ENCODE data around the gene SCYGR7.

SCYGR7 gene

GRCh38 chr2:227706859-227707258 lies 21.3 kb upstream of the SCYGR7 start:
- no peak for TF ChIP-seq CTCF (IDR thresholded peaks at IDR 0.05; ENCODE audit: extremely low read depth, missing control alignments)
- DNase-seq (ENCODE audit: low spot score), result no peak

GRCh38 chr2:227707390-227707789 lies 20.7 kb upstream of the SCYGR7 start:
- no peak for TF ChIP-seq CTCF (IDR thresholded peaks at IDR 0.05; ENCODE audit: extremely low read depth, missing control alignments)
- DNase-seq (ENCODE audit: low spot score), result no peak

DNA sequence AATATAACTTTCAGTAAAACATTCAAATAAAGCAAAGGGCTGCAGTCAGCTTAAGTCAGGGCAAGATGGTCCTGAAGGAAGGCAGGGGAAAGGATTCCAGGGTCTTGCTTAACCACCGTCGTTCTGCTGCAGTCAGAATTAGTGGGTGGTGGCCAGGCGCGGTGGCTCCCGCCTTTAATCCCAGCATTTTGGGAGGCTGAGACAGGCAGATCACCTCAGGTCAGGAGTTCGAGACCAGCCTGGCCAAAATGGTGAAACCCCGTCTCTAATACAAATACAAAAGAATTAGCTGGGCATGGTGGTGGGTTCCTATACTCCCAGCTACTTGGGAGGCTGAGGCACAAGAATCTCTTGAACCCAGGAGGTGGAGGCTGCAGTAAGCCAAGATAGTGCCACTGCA lies 17.1 kb upstream of the SCYGR7 start:
- no peak for TF ChIP-seq CTCF (IDR thresholded peaks at IDR 0.05; ENCODE audit: extremely low read depth, missing control alignments)
- DNase-seq (ENCODE audit: low spot score), result no peak

DNA sequence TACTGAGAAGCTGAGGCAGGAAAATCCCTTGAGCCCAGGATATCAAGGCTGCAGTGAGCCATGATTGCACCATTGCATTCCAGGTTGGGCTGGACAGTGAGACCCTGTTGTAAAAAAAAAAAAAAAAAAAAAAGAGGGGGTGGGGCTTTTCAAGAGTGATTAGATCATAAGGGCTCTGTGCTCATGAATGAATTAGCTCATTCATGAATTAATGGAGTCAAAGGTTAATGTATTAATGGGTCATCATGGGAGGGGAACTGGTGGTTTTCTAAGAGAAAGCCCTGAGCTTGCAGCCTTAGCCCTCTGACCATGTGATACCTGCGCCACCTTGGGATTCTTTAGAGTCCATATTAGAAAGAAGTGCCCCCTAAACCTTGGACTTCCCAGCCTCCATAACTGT lies 14.8 kb upstream of the SCYGR7 start:
- no peak for TF ChIP-seq CTCF (IDR thresholded peaks at IDR 0.05; ENCODE audit: extremely low read depth, missing control alignments)
- no peak for DNase-seq (ENCODE audit: low spot score)

DNA sequence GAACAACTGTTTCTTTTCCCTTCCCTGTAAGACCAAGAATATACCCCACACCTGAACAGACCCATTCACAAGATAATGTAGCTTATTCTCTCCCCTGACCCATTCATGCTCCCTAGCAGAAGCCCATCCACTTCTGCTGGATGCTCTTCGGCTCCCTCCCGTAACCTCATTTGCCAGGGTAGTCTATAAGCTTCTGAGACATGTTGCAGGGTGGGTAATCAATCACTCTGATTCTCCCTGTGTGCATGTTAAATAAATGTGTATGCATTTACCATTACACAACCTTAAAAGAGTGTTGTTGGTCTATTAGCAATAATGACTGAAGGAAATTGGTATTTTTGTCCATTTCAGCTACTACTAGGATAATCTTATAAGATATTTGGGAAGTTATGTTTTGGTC lies 11.6 kb upstream of the SCYGR7 start:
- DNase-seq (ENCODE audit: low spot score), result no peak
- no peak for TF ChIP-seq CTCF (IDR thresholded peaks at IDR 0.05; ENCODE audit: extremely low read depth, missing control alignments)

- TF ChIP-seq CTCF (IDR thresholded peaks at IDR 0.05; ENCODE audit: extremely low read depth, missing control alignments), result no peak
- DNase-seq (ENCODE audit: low spot score), result no peak
These were observed 10.2 kb upstream of the SCYGR7 start, which contains the start of gene SLC19A3 for GRCh38 chr2:227717687-227718567. SLC19A3 (minus strand) TSS chr2:227718028; CDS start chr2:227702318, 15,710 bp downstream.

DNA sequence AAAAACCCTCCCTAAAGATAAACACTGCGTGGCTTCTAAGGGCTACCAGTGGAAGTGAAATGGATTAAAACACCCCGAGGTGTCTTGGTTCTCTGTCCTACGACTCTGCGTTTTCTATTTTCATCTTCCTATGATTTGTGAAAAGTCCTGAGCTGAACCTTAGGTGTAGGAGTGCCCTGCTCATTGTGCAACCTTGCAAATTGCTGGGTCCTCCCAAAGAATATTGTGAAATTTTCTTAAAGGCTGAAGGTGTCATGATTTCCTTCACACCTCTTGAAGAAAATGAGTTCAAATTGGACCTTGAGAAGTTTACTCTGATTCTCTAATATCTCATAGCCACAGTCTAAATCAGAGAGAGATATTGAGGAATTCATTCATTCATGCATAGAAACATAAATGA lies 8.5 kb upstream of the SCYGR7 start:
- TF ChIP-seq CTCF (IDR thresholded peaks at IDR 0.05; ENCODE audit: extremely low read depth, missing control alignments), result no peak
- DNase-seq (ENCODE audit: low spot score), result no peak

Measured in GM20000 (cell line).